DOHH2 (cell line): Measurements from ENCODE around the gene KIAA0513.

Experiments used
- H3F3A ChIP-seq: fragments of 200-600 bp; sonication (generic), shearing (Covaris generic); 2 replicates; pipeline ENCODE4 v1.6.0; 2016; ENCODE audit warnings: antibody characterized with exemption, mild to moderate bottlenecking; ENCODE audit not compliant: control insufficient read depth, insufficient read depth
- H3K27ac ChIP-seq: fragments of 200-600 bp; sonication (generic); 2 replicates; pipeline ENCODE4 v1.5.1; 2014; ENCODE audit warnings: low read depth, mild to moderate bottlenecking, low read length, moderate library complexity
- H3K27me3 ChIP-seq: fragments of 200-600 bp; sonication (generic); 2 replicates; pipeline ENCODE4 v1.6.1; 2014; ENCODE audit warnings: mild to moderate bottlenecking, low read length, mixed read lengths; ENCODE audit not compliant: control insufficient read depth
- H3K36me3 ChIP-seq: fragments of 200-600 bp; sonication (generic); 2 replicates; pipeline ENCODE4 v1.6.1; 2014; ENCODE audit warnings: mild to moderate bottlenecking, low read length, moderate library complexity, mixed read lengths; ENCODE audit not compliant: control insufficient read depth
- H3K4me1 ChIP-seq: fragments of 200-600 bp; sonication (generic); 2 replicates; pipeline ENCODE4 v1.6.1; 2014; ENCODE audit warnings: mild to moderate bottlenecking, low read length, mixed read lengths; ENCODE audit not compliant: control insufficient read depth
- H3K4me2 ChIP-seq: fragments of 200-600 bp; sonication (generic); 2 replicates; pipeline ENCODE4 v1.6.0; 2014; ENCODE audit warnings: mild to moderate bottlenecking, low read length, moderate library complexity
- H3K4me3 ChIP-seq: fragments of 200-600 bp; sonication (generic); 2 replicates; pipeline ENCODE4 v1.5.1; 2014; ENCODE audit warnings: mild to moderate bottlenecking, low read length, mixed read lengths
- H3K79me2 ChIP-seq: fragments of 200-600 bp; sonication (generic); 2 replicates; pipeline ENCODE4 v1.6.1; 2014; ENCODE audit warnings: mild to moderate bottlenecking, low read length, mixed read lengths; ENCODE audit not compliant: control insufficient read depth
- H3K9me2 ChIP-seq: fragments of 200-600 bp; sonication (generic); replicated peaks from 2 replicates; pipeline ENCODE4 v1.6.1; 2014; ENCODE audit warnings: mild to moderate bottlenecking, low read length, mixed read lengths; ENCODE audit not compliant: control insufficient read depth
- H3K9me3 ChIP-seq: fragments of 200-600 bp; sonication (generic); 2 replicates; pipeline ENCODE4 v1.6.1; 2014; ENCODE audit warnings: antibody characterized with exemption, low read length, mixed read lengths; ENCODE audit not compliant: control insufficient read depth, insufficient read depth
- H4K20me1 ChIP-seq: fragments of 200-600 bp; sonication (generic); 2 replicates; pipeline ENCODE4 v1.6.0; 2014; ENCODE audit warnings: low read depth, mild to moderate bottlenecking, antibody characterized with exemption, low read length, moderate library complexity; ENCODE audit not compliant: control insufficient read depth, insufficient read depth
- EZH2phosphoT487 ChIP-seq: fragments of 200-600 bp; sonication (generic); IDR thresholded peaks from 2 replicates; pipeline ENCODE4 v1.6.1; 2017; ENCODE audit warnings: borderline replicate concordance, mild to moderate bottlenecking, antibody characterized with exemption, low read length, moderate library complexity, mixed read lengths
- TF ChIP-seq, protein P1 (sequence below): fragments of 200-600 bp; sonication (generic); IDR thresholded peaks from one replicate; pipeline ENCODE4 v1.5.1; 2014; ENCODE audit warnings: antibody characterized with exemption, mild to moderate bottlenecking, low read depth, low read length; ENCODE audit not compliant: poor library complexity, severe bottlenecking

Gene KIAA0513

GRCh38 chr16:85103114-85104079, 75.8 kb downstream of the KIAA0513 start:
- H3K4me2 ChIP-seq = no peak overlapping the region
- H3K27me3 ChIP-seq = no peaks in the 10 kb centered on the region; the same call in 1 of the 2 replicates
- no peaks in the 10 kb centered on the region for H3F3A ChIP-seq
- H3K9me3 ChIP-seq = no peaks in the 10 kb centered on the region
- H3K4me1 ChIP-seq = peaks cover 21% of the 10 kb centered on the region
- no peak overlapping the region for H3K27ac ChIP-seq
- no peaks in the 10 kb centered on the region for H3K79me2 ChIP-seq
- no peak overlapping the region for H3K4me3 ChIP-seq
- TF ChIP-seq, protein P1, sequence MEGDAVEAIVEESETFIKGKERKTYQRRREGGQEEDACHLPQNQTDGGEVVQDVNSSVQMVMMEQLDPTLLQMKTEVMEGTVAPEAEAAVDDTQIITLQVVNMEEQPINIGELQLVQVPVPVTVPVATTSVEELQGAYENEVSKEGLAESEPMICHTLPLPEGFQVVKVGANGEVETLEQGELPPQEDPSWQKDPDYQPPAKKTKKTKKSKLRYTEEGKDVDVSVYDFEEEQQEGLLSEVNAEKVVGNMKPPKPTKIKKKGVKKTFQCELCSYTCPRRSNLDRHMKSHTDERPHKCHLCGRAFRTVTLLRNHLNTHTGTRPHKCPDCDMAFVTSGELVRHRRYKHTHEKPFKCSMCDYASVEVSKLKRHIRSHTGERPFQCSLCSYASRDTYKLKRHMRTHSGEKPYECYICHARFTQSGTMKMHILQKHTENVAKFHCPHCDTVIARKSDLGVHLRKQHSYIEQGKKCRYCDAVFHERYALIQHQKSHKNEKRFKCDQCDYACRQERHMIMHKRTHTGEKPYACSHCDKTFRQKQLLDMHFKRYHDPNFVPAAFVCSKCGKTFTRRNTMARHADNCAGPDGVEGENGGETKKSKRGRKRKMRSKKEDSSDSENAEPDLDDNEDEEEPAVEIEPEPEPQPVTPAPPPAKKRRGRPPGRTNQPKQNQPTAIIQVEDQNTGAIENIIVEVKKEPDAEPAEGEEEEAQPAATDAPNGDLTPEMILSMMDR = no peak
- TF ChIP-seq EZH2phosphoT487 = no peak
- H3K36me3 ChIP-seq = no peaks in the 10 kb centered on the region
- no peaks in the 10 kb centered on the region for H3K9me2 ChIP-seq
- no peaks in the 10 kb centered on the region for H4K20me1 ChIP-seq

- Histone ChIP-seq H3F3A (no peaks in the 10 kb centered on the region), H3K36me3 (no peaks in the 10 kb centered on the region), H3K4me3 (no peak overlapping the region), H3K4me2 (no peak overlapping the region), H3K9me2 (no peaks in the 10 kb centered on the region), H3K79me2 (no peaks in the 10 kb centered on the region), H3K27ac (no peak overlapping the region), H3K27me3 (no peaks in the 10 kb centered on the region; the same call in 1 of the 2 replicates), H4K20me1 (no peaks in the 10 kb centered on the region), H3K9me3 (no peaks in the 10 kb centered on the region), H3K4me1 (peaks cover 21% of the 10 kb centered on the region)
- TF ChIP-seq EZH2phosphoT487 = no peak
- TF ChIP-seq, protein P1 = no peak
Observed at GRCh38 chr16:85104147-85104546, 76.6 kb downstream of the KIAA0513 start.

DNA sequence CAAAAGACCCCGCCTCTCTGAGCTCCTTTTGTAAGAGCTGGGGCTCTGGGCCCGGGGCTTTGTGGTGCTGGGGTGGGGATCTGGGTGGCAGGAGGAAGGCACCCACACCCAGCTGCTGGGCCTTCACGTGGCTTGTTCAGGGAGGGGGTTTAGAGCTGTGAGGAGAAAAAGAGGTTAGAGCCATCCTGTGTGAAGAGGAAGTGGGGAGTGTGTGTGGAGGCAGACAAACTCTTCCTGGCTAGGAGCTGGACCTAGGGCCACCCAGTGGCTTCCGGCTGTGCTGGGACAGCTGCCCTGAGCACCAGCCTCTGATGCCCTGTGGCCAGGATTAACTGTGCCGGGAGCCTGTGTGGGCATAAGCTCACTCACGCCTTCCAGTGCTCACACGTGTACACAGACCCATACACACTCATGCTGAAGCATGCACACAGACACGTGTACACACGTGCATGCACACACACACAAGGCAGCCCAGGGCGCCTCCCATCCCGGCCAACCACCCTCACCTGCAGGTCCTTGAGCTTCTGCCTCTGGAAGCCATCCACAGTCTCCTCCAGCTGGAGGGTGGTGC, 77.3 kb downstream of the KIAA0513 start:
- Histone ChIP-seq H3K27me3 (no peaks in the 10 kb centered on the region; the same call in 1 of the 2 replicates), H3K4me3 (no peak overlapping the region), H3F3A (no peaks in the 10 kb centered on the region), H3K9me2 (no peaks in the 10 kb centered on the region), H3K27ac (no peak overlapping the region), H3K36me3 (no peaks in the 10 kb centered on the region), H3K79me2 (no peaks in the 10 kb centered on the region), H4K20me1 (no peaks in the 10 kb centered on the region), H3K9me3 (no peaks in the 10 kb centered on the region), H3K4me2 (peak overlapping the region; percentile 40), H3K4me1 (peaks cover 21% of the 10 kb centered on the region)
- TF ChIP-seq, protein P1 = no peak
- TF ChIP-seq EZH2phosphoT487 = no peak
